Colonic mucosa (tissue), 4 donors: ENCODE results near the gene PPT1. TPM values are rescaled to one million over a fixed set of nuclear protein-coding genes. Genes with fewer than 3 reads are reported as not detected.

Experiments used
- DNase-seq: peaks from one replicate; pipeline ENCODE4 v3.0.0-alpha.2; 2020
- H3K27ac ChIP-seq: fragments of 200-600 bp; one replicate; pipeline ENCODE4 v1.8.0; 2021
- H3K27me3 ChIP-seq: fragments of 200-600 bp; one replicate; pipeline ENCODE4 v1.8.0; 2021
- H3K36me3 ChIP-seq: fragments of 200-600 bp; one replicate; pipeline ENCODE4 v1.8.0; 2021
- H3K4me1 ChIP-seq: fragments of 200-600 bp; one replicate; pipeline ENCODE4 v1.8.0; 2021; ENCODE audit warnings: mild to moderate bottlenecking
- H3K4me3 ChIP-seq: fragments of 200-600 bp; one replicate; pipeline ENCODE4 v1.8.0; 2021
- H3K9ac ChIP-seq, 2 donors: one replicate each; pipeline ENCODE4 v1.7.0; 2013; ENCODE audit warnings: control low read depth in 2 of 2, low read depth in 2 of 2, low read length in 2 of 2
- H3K9me3 ChIP-seq: fragments of 200-600 bp; one replicate; pipeline ENCODE4 v1.8.0; 2021
- CTCF ChIP-seq: fragments of 200-600 bp; IDR thresholded peaks from one replicate; pipeline ENCODE4 v1.8.0; 2022; ENCODE audit warnings: antibody characterized with exemption, mild to moderate bottlenecking
- intact Hi-C: fragments of 100-400 bp; cut with DNase I; formaldehyde crosslinking; loops from one replicate; pipeline ENCODE4 v1.14.1; 2022
- total RNA-seq, 2 donors: library from RNA; stranded (reverse); fragmentation: NEBNext Ultra II Directional in 1 of 2; extraction: Animal tissue kit (Norgen Biotek cat#: 25700) in 1 of 2; gene quantifications; one replicate each; pipeline ENCODE4 v1.2.1, GENCODE V29; 2021
- donor health status: healthy.
- donor health status: DM: no; HTN: no; CAD: no.
- donor health status: DM: no; HTN: no; CAD: no.

The PPT1 gene
- total RNA-seq = 10 to 100 TPM; 25.7 to 37.7 TPM

DNA sequence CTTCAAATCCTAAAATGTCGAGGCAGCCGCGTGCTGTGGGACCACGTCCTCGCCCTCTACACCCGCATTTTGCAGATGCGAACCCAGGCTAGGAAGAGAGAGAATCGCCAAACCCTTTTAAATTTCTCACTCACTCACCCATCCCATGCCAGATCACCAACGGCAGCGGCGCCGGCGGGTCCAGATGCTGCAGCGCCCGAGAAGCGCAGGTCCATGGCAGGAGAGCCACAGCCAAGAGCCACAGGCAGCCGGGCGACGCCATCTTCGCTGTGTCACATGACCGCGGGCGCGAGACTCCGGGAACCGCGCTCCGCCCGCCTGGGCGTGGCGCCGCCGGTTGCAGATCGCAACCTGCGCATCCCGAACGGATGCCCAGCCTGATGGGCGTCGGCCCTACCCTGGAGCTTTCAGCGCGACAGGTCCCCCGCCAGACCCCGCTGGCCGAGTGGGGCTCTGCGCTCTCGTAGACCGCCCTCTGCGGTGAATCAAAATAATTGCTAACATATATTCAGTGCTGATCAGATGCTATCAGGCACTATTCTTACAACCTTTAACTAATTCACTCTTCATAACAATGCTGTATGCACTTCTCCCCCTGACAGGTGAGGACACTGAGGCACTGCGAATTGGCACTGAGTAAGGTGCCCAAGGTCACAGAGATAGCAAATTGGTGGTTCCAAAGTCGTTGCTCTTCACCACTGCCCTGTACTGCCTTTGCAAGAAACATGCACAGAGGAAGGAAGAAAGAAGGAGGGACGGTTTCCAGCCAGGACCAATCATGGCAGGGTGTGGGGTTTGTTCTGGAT, at the start of gene PPT1:
PPT1 (minus strand) TSS at position 276 of the 806 bp plus-strand sequence; CDS start at position 262, 14 bp downstream.
- H3K4me3 ChIP-seq = peak within 1 kb of the TSS; percentile 34
- no peaks in the 10 kb centered on the region for H3K36me3 ChIP-seq
- H3K9me3 ChIP-seq = no peaks in the 10 kb centered on the region
- no peak within 1 kb of the TSS for H3K27ac ChIP-seq
- DNase-seq = peak; percentile 88
- no peak for TF ChIP-seq CTCF
- H3K27me3 ChIP-seq = no peaks in the 10 kb centered on the region
- H3K4me1 ChIP-seq = no peaks in the 10 kb centered on the region
- H3K9ac ChIP-seq = peak within 1 kb of the TSS; percentile 28 to 48
- intact Hi-C loops = no loop called here

DNA sequence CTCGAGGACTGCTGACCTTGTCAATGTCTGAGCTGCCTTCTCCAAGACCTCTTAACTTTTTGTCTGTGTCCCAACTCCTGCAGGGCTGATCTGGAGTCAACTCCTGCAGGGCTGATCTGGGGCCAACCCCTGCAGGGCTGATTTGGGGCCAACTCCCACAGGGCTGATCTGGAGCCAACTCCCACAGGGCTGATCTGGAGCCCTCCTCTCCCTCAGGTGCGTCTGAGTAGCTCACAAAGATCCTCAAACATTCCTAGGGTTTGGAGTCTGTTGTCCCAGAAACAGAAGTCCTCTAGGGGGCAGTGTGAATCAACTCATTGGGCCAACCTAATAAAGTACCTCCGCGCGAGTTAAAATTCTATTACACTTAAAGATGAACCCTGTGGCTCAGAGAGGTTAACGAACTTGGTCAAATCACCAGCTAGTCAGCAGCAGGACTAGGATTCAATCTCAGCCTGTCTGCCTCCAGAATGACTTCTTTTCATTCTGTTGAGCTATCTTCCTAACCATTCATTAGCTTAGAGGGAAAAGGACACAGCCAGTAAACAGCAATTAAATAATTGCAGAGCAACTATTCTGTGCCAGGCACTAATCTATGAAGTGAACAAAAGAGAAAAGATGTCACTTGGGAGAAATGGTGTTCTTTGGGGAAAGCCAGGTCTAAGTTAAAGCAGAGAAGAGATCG, 47.0 kb upstream of the PPT1 start:
- Histone ChIP-seq H3K9me3 (no peaks in the 10 kb centered on the region), H3K27ac (no peak overlapping the region), H3K4me3 (no peak overlapping the region), H3K4me1 (no peaks in the 10 kb centered on the region), H3K27me3 (no peaks in the 10 kb centered on the region), H3K36me3 (no peaks in the 10 kb centered on the region), H3K9ac (no peak overlapping the region)
- intact Hi-C loops = loop anchor here (5.0 kb wide), 1 partner anchor 258 kb away; no protein-coding TSS in a partner anchor
- TF ChIP-seq CTCF = peak; percentile 60
- peak; percentile 73 for DNase-seq

GRCh38 chr1:40141878-40142535, 45.0 kb upstream of the PPT1 start:
- no peaks in the 10 kb centered on the region for H3K4me1 ChIP-seq
- no peak overlapping the region for H3K9ac ChIP-seq
- DNase-seq = no peak
- H3K27ac ChIP-seq = no peak overlapping the region
- intact Hi-C loops = loop anchor here (5.0 kb wide), 1 partner anchor 260 kb away; no protein-coding TSS in a partner anchor
- no peaks in the 10 kb centered on the region for H3K27me3 ChIP-seq
- no peak for TF ChIP-seq CTCF
- no peak overlapping the region for H3K4me3 ChIP-seq
- H3K9me3 ChIP-seq = no peaks in the 10 kb centered on the region
- no peaks in the 10 kb centered on the region for H3K36me3 ChIP-seq

GRCh38 chr1:40140211-40140973, 43.3 kb upstream of the PPT1 start:
- TF ChIP-seq CTCF = no peak
- H3K4me1 ChIP-seq = no peaks in the 10 kb centered on the region
- no peaks in the 10 kb centered on the region for H3K36me3 ChIP-seq
- DNase-seq = no peak
- no peak overlapping the region for H3K9ac ChIP-seq
- no peaks in the 10 kb centered on the region for H3K9me3 ChIP-seq
- H3K27me3 ChIP-seq = no peaks in the 10 kb centered on the region
- H3K27ac ChIP-seq = no peak overlapping the region
- intact Hi-C loops = loop anchor here (5.0 kb wide), 1 partner anchor 262 kb away; no protein-coding TSS in a partner anchor
- H3K4me3 ChIP-seq = no peak overlapping the region

GRCh38 chr1:40133839-40134238, 36.8 kb upstream of the PPT1 start:
- Histone ChIP-seq H3K36me3 (no peaks in the 10 kb centered on the region), H3K4me1 (no peaks in the 10 kb centered on the region), H3K27ac (no peak overlapping the region), H3K9me3 (no peaks in the 10 kb centered on the region), H3K27me3 (no peaks in the 10 kb centered on the region), H3K9ac (no peak overlapping the region), H3K4me3 (no peak overlapping the region)
- intact Hi-C loops = no loop called here
- no peak for DNase-seq
- no peak for TF ChIP-seq CTCF
